ENCODE results near the gene PRKAG3.

Gene PRKAG3

GRCh38 chr2:218865396-218865795 lies 33.8 kb upstream of the PRKAG3 start:
- no peak for FAIRE-seq
- DNase-seq (ENCODE audit: insufficient read length, low spot score), result no peak

GRCh38 chr2:218863021-218863520 lies 31.5 kb upstream of the PRKAG3 start:
- no peak for FAIRE-seq
- DNase-seq (ENCODE audit: insufficient read length, low spot score), result no peak

DNA sequence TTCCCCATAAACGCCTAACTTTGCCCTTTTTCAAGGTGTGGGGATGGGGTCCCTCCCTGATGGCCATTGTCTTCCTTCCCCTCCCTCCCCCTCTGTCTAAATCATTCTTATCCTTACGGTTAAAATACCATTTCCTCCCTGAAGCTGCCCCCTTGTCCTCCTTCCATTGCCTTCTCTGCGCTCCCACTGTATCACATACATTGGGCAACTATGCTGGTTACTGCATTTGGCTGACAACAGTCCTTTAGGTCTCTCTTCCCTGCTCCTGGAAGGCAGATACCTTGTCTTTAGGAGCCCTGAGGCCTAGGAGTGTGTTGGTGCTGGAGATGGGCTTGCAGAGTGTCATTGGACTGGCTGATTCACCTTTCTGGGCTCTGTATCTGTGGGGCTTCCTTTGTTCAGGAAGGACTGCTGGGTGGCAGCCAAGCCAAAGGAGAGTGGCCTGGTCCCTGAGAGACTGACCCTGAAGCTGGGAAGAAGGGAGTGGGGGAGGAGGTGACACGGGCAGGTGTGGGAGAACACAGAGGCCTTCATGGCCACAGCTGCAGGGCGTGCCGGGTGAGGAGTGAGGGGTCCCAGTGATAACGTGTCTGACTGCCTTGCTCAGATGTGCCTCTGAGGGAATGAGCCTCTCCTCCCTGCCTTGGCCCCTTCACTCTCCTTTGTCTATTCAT lies 30.2 kb upstream of the PRKAG3 start:
- no peak for FAIRE-seq
- no peak for DNase-seq (ENCODE audit: insufficient read length, low spot score)

DNA sequence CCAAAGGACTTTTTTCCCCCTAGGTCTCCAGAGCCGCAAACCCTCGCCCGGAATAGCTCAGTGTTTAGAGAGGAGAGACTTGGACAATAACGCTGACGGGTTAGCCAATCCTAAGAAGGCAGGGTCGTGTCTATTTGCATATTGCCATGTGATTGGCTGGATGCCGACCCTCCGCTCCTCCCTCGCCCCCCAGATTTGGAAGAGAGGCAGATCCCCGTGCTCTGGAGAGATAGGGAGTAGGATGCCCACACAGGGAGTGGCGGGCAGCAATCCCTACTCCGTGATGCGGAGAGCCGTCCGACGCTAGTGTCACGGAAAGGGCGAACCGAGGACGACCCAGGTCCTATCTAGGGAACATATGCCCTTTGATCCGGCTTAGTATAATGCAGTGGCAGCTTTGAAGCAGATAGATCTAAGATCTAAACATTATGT lies 29.4 kb upstream of the PRKAG3 start:
- no peak for FAIRE-seq
- no peak for DNase-seq (ENCODE audit: insufficient read length, low spot score)

DNA sequence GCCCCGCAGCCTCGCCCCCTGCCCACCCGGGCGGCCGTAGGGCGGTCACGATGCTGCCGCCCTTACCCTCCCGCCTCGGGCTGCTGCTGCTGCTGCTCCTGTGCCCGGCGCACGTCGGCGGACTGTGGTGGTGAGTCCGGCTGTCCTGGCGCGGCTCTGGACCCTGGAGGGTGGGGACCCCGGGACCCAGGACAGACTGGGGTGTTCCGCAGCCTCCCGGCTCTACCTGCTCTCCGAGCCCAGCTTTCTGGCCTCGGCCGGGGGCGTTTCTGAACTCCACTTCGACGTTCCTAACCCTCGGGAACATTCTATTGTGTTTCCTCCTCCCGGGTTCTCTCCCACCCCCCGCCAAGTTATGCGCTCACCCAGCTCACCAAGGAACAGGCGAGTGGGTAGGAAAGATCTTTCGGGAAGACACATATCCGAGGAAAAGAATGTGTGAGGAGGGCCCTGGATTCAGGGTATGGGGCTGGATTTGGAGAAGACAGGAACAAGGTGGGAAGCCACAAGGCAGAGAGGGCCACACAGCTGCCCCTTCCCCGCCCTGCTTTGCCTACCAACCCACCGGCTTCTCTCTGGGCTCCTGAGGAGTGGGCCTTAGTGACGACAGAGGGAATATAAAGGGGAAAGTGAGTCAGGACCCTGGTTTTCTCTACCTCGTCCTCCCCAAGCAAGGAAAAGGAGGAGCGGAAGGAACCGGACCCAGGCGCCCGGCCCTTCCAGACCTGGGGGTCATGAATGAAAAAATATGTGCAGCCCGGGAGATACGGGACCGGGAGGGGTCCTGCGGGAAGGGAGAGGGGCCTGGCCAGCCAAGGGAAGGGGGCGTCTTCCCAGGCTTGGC lies 28.6 kb upstream of the PRKAG3 start:
- DNase-seq (ENCODE audit: insufficient read length, low spot score) (no peak), FAIRE-seq (no peak)

DNA sequence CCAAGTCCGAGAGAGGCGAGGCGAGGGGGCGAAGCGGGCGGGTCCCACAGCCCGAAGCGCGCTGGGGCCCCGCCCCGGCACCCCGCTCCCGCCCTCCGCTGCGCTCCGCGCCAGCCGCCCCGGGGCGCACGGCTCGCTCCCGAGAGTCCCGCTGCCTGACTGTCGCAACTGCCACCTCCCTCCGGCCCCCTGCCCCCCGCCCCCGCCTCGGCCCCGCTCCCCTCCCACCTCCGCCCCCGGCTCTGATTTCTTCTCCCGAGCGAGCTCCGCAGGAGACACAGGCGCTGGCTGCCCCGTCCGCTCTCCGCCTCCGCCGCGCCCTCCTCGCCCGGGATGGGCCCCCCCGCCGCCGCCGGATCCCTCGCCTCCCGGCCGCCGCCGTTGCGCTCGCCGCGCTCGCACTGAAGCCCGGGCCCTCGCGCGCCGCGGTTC lies 28.0 kb upstream of the PRKAG3 start, which contains the start of gene WNT6:
TSS of gene WNT6 (plus strand) at position 250 of the 432 bp plus-strand sequence. CDS start 233 bp downstream, outside the sequence.
- FAIRE-seq, result no peak

DNA sequence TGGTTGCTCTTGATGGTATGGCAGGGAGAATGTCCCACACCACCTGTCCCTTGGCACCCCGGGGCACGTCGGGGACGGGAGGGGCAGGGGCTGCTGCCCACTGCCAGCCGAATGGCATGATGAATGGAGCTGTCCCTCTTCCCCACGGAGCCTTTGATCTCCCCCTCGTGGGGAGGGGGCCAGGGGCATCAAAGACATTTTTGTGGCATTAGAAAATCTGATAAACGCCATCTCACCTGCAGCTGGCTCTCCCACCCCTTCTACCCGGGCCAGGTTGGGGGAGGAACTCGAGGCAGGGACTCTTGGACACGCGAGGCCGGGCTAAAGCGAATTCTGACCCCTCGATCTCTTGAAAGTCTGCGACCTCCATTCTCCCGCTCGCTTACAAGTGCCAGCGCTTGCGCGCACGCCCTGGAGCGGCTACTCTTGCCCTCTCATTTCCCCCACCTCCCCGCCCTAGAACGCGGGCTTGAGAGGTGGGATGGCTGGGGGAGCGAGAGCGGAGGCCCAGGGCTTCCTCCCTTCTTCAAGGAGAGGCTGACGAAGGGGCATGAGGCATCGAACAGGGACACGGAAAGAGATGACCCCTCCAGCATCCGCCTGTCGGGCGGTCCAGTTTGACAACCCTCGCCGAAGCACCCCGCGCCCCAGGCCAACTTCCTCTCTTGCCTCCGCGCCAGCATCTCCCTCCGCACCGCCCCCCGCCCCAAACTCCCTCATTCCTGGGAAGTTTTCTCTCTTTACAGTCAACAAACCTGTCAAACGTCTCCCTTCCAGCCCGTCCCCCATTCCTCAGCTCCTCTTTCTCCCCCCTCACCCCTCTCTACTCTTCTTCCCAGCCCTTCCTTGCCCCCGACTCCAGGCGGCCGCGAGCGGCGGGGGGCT lies 27.3 kb upstream of the PRKAG3 start:
- no peak for FAIRE-seq

More for the DNA sequence above, 28.0 kb upstream of the PRKAG3 start, which contains the start of gene WNT6:
- no peak for DNase-seq (ENCODE audit: insufficient read length, low spot score)

DNA sequence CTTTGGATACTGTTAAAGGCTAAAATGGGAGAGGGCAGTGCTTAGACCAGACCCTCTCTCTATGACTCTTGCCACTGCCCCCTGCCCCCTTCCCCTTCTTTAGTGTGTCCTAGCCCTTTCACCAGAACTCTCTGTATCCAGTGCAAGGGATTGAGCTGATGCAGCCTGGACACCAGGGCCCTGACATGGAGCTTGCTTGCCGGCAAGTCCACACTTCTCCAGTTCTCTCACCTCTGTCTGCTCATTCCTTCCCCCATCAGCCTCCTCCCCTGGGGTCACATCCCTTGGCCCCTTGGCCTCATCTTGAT lies 26.5 kb upstream of the PRKAG3 start:
- no peak for FAIRE-seq
- DNase-seq (ENCODE audit: insufficient read length, low spot score), result no peak

More for the DNA sequence above, 27.3 kb upstream of the PRKAG3 start:
- DNase-seq (ENCODE audit: insufficient read length, low spot score), result no peak

- DNase-seq (ENCODE audit: insufficient read length, low spot score) (no peak), FAIRE-seq (no peak)
These were observed 26.0 kb upstream of the PRKAG3 start for GRCh38 chr2:218857371-218858137.

DNA sequence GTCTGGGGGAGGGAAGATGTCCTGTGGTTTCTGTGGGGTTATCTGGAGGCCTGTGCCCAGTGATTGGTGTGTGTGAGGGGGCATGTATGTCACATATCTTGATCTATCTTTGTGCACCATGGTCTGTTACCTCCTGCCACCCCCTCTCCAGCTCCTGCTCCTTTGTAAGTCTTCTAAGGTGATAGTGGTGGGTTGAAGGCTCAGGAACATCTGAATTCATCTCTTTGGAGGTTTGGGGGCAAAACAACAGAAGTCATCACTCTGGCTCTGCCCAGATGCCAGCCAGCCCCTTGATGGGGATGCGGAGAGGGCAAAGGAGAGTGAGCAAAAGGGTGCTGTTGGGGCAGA lies 25.3 kb upstream of the PRKAG3 start:
- FAIRE-seq (no peak), DNase-seq (ENCODE audit: insufficient read length, low spot score) (no peak)

DNA sequence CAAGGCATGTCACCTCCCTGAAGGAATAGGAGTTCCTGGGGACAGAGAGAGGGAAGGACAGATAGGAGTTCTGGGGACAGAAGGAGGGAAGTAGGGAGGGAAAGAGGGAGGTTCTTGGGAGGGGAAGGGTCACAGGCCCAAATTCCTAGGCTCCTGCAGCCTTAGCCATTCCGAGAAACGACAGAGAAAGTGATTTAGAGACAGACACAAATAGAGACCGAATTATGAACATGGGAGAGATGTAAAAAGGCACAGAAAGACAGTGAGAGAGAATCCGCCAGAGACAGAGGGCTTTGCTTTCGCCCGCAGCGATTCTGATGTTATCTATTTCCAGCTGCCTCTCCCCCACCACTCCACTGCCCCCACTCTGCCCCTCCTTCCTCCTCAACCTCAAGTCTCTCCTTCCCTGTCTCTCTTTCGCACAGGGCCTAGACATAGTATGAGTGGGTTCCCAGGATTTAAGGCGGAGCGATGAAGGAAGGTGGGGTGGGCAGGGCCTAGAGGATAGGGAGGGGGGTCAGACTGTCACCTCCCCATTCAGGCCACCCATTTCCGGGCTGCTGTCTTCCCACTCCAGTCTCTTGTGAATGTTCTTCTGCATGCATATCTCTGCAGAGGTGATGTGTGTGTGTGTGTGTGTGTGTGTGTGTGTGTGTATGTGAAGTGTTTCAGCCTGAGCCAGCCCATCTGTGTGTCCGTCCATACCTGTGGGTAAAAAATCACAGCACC lies 24.7 kb upstream of the PRKAG3 start:
- FAIRE-seq, result no peak
- no peak for DNase-seq (ENCODE audit: insufficient read length, low spot score)

- DNase-seq (ENCODE audit: insufficient read length, low spot score), result no peak
- no peak for FAIRE-seq
These were observed 23.9 kb upstream of the PRKAG3 start for GRCh38 chr2:218855305-218856166.

GRCh38 chr2:218854860-218855259 lies 23.3 kb upstream of the PRKAG3 start:
- no peak for FAIRE-seq

DNA sequence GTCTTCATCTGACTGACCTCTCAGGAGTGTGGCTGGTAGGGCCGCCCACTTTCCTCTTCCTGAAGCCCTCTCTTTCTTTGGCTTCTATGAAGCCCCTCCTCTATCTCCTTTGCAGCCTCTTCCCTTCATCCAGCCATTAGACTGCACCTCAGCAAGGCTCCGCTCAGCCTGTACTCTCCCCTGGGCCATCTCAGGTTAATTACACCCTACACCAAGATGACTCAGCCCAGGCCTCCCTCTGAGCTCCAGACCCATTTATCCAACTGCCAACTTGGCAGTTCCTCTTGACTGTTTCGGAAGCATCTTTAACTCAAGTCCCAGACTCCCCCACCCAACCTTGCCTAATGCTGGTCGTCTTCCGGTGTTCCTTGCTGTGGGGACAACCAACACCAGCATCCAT lies 22.2 kb upstream of the PRKAG3 start:
- no peak for FAIRE-seq
- DNase-seq (ENCODE audit: insufficient read length, low spot score), result no peak

More at GRCh38 chr2:218854860-218855259, 23.3 kb upstream of the PRKAG3 start:
- no peak for DNase-seq (ENCODE audit: insufficient read length, low spot score)

DNA sequence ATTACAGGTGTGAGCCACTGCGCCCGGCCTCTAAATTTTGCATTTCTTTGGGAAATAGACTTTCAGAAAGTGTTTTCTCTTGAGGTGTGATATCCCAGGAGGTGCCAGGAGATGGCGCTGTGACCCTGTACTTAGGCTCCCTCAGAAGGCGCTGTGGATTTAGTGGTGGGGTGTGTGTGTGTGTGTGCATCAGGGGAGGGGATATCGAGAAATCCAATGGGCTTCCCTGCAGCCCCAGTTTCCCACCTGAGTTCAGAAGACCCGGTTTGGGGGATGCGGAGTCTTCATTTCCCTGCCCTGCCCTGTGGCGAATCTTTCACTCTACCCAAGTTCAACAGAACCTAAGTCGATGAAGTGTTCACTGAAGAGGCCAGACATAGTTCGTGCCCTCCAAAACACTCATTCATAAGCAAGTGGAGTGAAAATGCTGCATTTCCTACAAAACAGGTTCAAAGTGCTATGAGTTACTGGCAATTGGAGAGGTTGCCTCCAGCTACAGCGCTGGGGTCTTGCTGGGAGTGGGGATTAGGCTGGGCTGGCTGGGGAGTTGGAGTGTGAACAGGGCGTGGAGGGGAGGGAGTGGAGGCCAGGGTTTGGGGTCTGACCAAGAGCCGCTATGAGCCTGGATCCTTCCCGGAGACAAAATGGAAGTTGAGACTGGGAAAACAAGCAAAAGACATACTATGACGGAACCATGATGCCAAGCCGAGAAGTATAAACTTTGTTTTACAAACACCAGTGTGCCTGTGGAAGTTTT lies 21.5 kb upstream of the PRKAG3 start:
- DNase-seq (ENCODE audit: insufficient read length, low spot score) (no peak), FAIRE-seq (peak; percentile 68)

DNA sequence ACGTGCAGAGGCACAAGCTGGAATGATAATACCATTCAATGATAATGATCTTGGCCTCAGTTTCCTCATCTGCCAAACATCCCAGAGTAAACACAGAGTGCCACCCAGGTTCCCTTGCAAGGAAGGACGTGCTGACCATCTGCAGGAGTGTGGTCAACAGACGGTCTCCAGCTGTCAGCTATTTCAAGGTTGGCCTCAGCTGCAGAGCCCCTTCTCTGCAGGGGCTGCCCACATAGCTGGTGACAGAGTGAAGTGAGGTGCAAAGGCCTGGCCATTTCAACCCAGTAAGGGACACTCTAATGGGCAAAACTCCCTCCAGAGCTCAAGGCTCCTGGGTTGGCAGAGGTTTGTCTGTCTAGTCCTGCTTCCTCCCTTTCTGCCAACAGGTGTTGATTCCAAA lies 19.7 kb upstream of the PRKAG3 start:
- no peak for DNase-seq (ENCODE audit: insufficient read length, low spot score)
- FAIRE-seq, result no peak

- DNase-seq (ENCODE audit: insufficient read length, low spot score), result no peak
- FAIRE-seq, result no peak
These were observed 19.2 kb upstream of the PRKAG3 start for GRCh38 chr2:218850796-218851195.

- DNase-seq (ENCODE audit: insufficient read length, low spot score) (no peak), FAIRE-seq (no peak)
These were observed 18.1 kb upstream of the PRKAG3 start for GRCh38 chr2:218849721-218850120.

Measured in GM19239 (cell line).